GM13977 (cell line): ENCODE data around the gene CMSS1.
"Not testable (repeated sequence)": the region's sequence is repeated elsewhere in the genome, so short reads cannot be mapped to it uniquely, and the experiment has no call there.

Experiments used
- DNase-seq: peaks from one replicate; pipeline ENCODE4 v3.0.0; 2012; ENCODE audit warnings: low spot score
- CTCF ChIP-seq: IDR thresholded peaks from 2 replicates; pipeline ENCODE4 v1.5.1; 2012; ENCODE audit warnings: mild to moderate bottlenecking, control low read depth; ENCODE audit not compliant: insufficient read depth; ENCODE audit errors: extremely low read depth, missing control alignments
- in situ Hi-C: fragments of 300-500 bp; cut with MboI; formaldehyde crosslinking; loops from one replicate; pipeline ENCODE4 v1.12.0; 2022; ENCODE audit warnings: low sequenced_read_pairs, low pct_unique_long_range_greater_than_20kb, mixed read lengths, inconsistent platforms; ENCODE audit not compliant: unreplicated experiment

CMSS1 gene

GRCh38 chr3:100225193-100225592, 407.5 kb downstream of the CMSS1 start:
- DNase-seq: no peak

GRCh38 chr3:100225883-100226282, 408.2 kb downstream of the CMSS1 start:
- in situ Hi-C loops: no loop called here
- TF ChIP-seq CTCF: no peak
- no peak for DNase-seq

More at GRCh38 chr3:100225193-100225592, 407.5 kb downstream of the CMSS1 start:
- in situ Hi-C loops: no loop called here
- no peak for TF ChIP-seq CTCF

GRCh38 chr3:100226712-100227429, 409.2 kb downstream of the CMSS1 start:
- TF ChIP-seq CTCF: no peak
- in situ Hi-C loops: no loop called here

GRCh38 chr3:100227511-100227921, 409.9 kb downstream of the CMSS1 start:
- no peak for TF ChIP-seq CTCF
- in situ Hi-C loops: no loop called here
- DNase-seq: no peak

More at GRCh38 chr3:100226712-100227429, 409.2 kb downstream of the CMSS1 start:
- DNase-seq: no peak

- in situ Hi-C loops: no loop called here
- DNase-seq: no peak
- TF ChIP-seq CTCF: no peak
These were observed 410.6 kb downstream of the CMSS1 start for GRCh38 chr3:100228247-100228646.

GRCh38 chr3:100229188-100229587, 411.5 kb downstream of the CMSS1 start:
- in situ Hi-C loops, DNase-seq: not testable (repeated sequence)

- no peak for TF ChIP-seq CTCF
- in situ Hi-C loops: no loop called here
- DNase-seq: no peak
These were observed 413.0 kb downstream of the CMSS1 start for GRCh38 chr3:100230710-100231109.
